CD4-positive, CD25-positive, alpha-beta regulatory T cell (primary cell): ENCODE results near the gene TENM4. TPM values are rescaled to one million over a fixed set of nuclear protein-coding genes. Genes with fewer than 3 reads are reported as not detected.

Experiments
- ATAC-seq, 2 donors: fragments of 150-1000 bp; cut with Tn5 transposase; one replicate each; pipeline ENCODE4 v1.10.0; 2021; ENCODE audit warnings: low read depth in 2 of 2, moderate number of reproducible peaks in 2 of 2, moderate library complexity in 1 of 2
- DNase-seq, 3 donors: peaks; one replicate each; pipeline versions ENCODE4 v3.0.0 to v3.0.0-alpha.2; 2012 to 2022; ENCODE audit warnings: mixed read lengths in 1 of 3
- H3K27ac ChIP-seq: one replicate; pipeline ENCODE4 v1.7.0; 2013; ENCODE audit warnings: mild to moderate bottlenecking, low read length; ENCODE audit not compliant: insufficient read depth, poor library complexity, severe bottlenecking
- H3K27me3 ChIP-seq: one replicate; pipeline ENCODE4 v1.7.0; 2013; ENCODE audit warnings: low read length; ENCODE audit not compliant: control insufficient read depth, insufficient read depth
- H3K36me3 ChIP-seq: one replicate; pipeline ENCODE4 v1.7.0; 2013; ENCODE audit warnings: mild to moderate bottlenecking, low read length, moderate library complexity; ENCODE audit not compliant: control insufficient read depth, insufficient read depth
- H3K4me1 ChIP-seq: 2 replicates; pipeline ENCODE4 v1.7.0; 2013; ENCODE audit warnings: mild to moderate bottlenecking, low read length; ENCODE audit not compliant: insufficient read depth, control insufficient read depth, poor library complexity, severe bottlenecking
- H3K4me3 ChIP-seq: one replicate; pipeline ENCODE4 v1.7.0; 2013; ENCODE audit warnings: low read depth, mild to moderate bottlenecking, low read length, moderate library complexity
- H3K9me3 ChIP-seq, 2 experiments: 1 replicate in 1 of 2; 2 replicates in 1 of 2; pipeline ENCODE4 v1.7.0; 2013; ENCODE audit warnings: low read length in 2 of 2, mild to moderate bottlenecking in 1 of 2, moderate library complexity in 1 of 2; ENCODE audit not compliant: control insufficient read depth in 2 of 2
- H3K27ac Mint-ChIP-seq, 3 donors: one replicate each; pipeline ENCODE4 v1.8.0; 2020 to 2022; ENCODE audit warnings: mild to moderate bottlenecking in 3 of 3, mixed read lengths in 3 of 3, moderate library complexity in 2 of 3
- H3K27me3 Mint-ChIP-seq: one replicate; pipeline ENCODE4 v1.8.0; 2022; ENCODE audit warnings: mild to moderate bottlenecking, mixed read lengths
- H3K36me3 Mint-ChIP-seq: one replicate; pipeline ENCODE4 v1.8.0; 2020; ENCODE audit warnings: mixed read lengths
- H3K4me1 Mint-ChIP-seq, 4 donors: one replicate each; pipeline ENCODE4 v1.8.0; 2020 to 2022; ENCODE audit warnings: mixed read lengths in 4 of 4, mild to moderate bottlenecking in 1 of 4
- H3K4me3 Mint-ChIP-seq, 4 donors: one replicate each; pipeline ENCODE4 v1.8.0; 2020 to 2022; ENCODE audit warnings: mild to moderate bottlenecking in 4 of 4, mixed read lengths in 4 of 4, moderate library complexity in 3 of 4
- H3K9me3 Mint-ChIP-seq, 7 donors: one replicate each; pipeline ENCODE4 v1.8.0; 2020 to 2022; ENCODE audit warnings: mixed read lengths in 7 of 7, mild to moderate bottlenecking in 3 of 7, moderate library complexity in 2 of 7
- polyA plus RNA-seq, 4 donors: library from polyadenylated mRNA; unstranded; fragments of 300-500 nt; fragmentation: Illumina TruSeq; gene quantifications; one replicate each; pipeline ENCODE4 v1.2.3, GENCODE V29; 2021
- total RNA-seq: library from RNA; stranded (reverse); gene quantifications from one replicate; pipeline ENCODE4 v1.2.3, GENCODE V29; 2022

The TENM4 gene
- total and polyA plus RNA-seq, 5 donors from 2014 or later, result 0.02 TPM; not detected in 4

- no peak overlapping the region for H3K27ac Mint-ChIP-seq
- H3K9me3 ChIP-seq, result no peaks in the 10 kb centered on the region
- no peaks in the 10 kb centered on the region for H3K27me3 ChIP-seq
- H3K27ac ChIP-seq, result no peak overlapping the region
- H3K27me3 Mint-ChIP-seq, result no peaks in the 10 kb centered on the region
- H3K4me1 Mint-ChIP-seq, result no peaks in the 10 kb centered on the region
- no peak overlapping the region for H3K4me3 Mint-ChIP-seq
- peaks cover 0 to 4% (median 0%) of the 10 kb centered on the region in 7 donors for H3K9me3 Mint-ChIP-seq
- DNase-seq (no peak), ATAC-seq (no peak)
- peaks cover 3% of the 10 kb centered on the region for H3K36me3 Mint-ChIP-seq
- no peaks in the 10 kb centered on the region for H3K4me1 ChIP-seq
- no peak overlapping the region for H3K4me3 ChIP-seq
- no peaks in the 10 kb centered on the region for H3K36me3 ChIP-seq
Observed at GRCh38 chr11:79427611-79428327, 13.1 kb downstream of the TENM4 start.

- no peaks in the 10 kb centered on the region for H3K27me3 ChIP-seq
- Mint-ChIP-seq H3K9me3 (peaks cover 0 to 4% (median 0%) of the 10 kb centered on the region in 7 donors), H3K4me3 (no peak overlapping the region), H3K27me3 (no peaks in the 10 kb centered on the region), H3K27ac (no peak overlapping the region), H3K4me1 (no peaks in the 10 kb centered on the region), H3K36me3 (peaks cover 3% of the 10 kb centered on the region)
- no peaks in the 10 kb centered on the region for H3K9me3 ChIP-seq
- H3K4me1 ChIP-seq, result no peaks in the 10 kb centered on the region
- no peak overlapping the region for H3K27ac ChIP-seq
- DNase-seq, result no peak
- ATAC-seq, result no peak
- H3K36me3 ChIP-seq, result no peaks in the 10 kb centered on the region
- H3K4me3 ChIP-seq, result no peak overlapping the region
Observed at GRCh38 chr11:79427126-79427525, 13.7 kb downstream of the TENM4 start.

GRCh38 chr11:79425463-79425862 lies 15.4 kb downstream of the TENM4 start:
- Histone ChIP-seq H3K27ac (no peak overlapping the region), H3K4me1 (no peaks in the 10 kb centered on the region), H3K27me3 (no peaks in the 10 kb centered on the region), H3K9me3 (no peaks in the 10 kb centered on the region), H3K4me3 (no peak overlapping the region), H3K36me3 (no peaks in the 10 kb centered on the region)
- ATAC-seq (no peak), DNase-seq (no peak)
- no peak overlapping the region for H3K4me3 Mint-ChIP-seq
- peaks cover 0 to 1% (median 0%) of the 10 kb centered on the region in 7 donors for H3K9me3 Mint-ChIP-seq
- no peaks in the 10 kb centered on the region for H3K27me3 Mint-ChIP-seq
- H3K36me3 Mint-ChIP-seq, result peaks cover 3% of the 10 kb centered on the region
- H3K4me1 Mint-ChIP-seq, result no peaks in the 10 kb centered on the region
- H3K27ac Mint-ChIP-seq, result no peak overlapping the region

DNA sequence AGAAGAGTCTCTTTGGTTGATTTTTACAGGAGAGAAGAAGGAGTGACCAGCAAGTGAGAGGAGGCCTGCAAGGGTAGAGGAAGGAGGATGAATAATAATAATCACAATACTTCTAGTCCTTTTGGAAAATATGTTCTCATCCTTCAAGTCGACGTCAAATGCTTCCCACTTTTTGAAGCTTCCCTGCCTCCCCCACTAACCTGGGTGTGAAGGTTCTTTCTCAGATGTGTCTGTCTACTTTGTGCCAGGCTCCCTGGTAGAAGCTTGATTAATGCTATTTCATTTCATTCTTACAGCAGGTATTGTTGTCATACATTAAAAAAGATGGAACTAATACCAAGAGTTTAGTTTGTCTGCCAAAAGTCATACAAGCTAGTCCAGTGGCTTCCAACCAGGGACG lies 17.1 kb downstream of the TENM4 start:
- Mint-ChIP-seq H3K4me1 (no peaks in the 10 kb centered on the region), H3K4me3 (no peak overlapping the region), H3K9me3 (peaks cover 0 to 1% (median 0%) of the 10 kb centered on the region in 7 donors), H3K36me3 (peaks cover 3% of the 10 kb centered on the region), H3K27ac (no peak overlapping the region), H3K27me3 (no peaks in the 10 kb centered on the region)
- peaks cover 2% of the 10 kb centered on the region for H3K27me3 ChIP-seq
- no peak for DNase-seq
- H3K4me1 ChIP-seq, result no peaks in the 10 kb centered on the region
- no peak overlapping the region for H3K27ac ChIP-seq
- no peak overlapping the region for H3K4me3 ChIP-seq
- no peaks in the 10 kb centered on the region for H3K36me3 ChIP-seq
- no peak for ATAC-seq
- H3K9me3 ChIP-seq, result no peaks in the 10 kb centered on the region

- peaks cover 2% of the 10 kb centered on the region for H3K27me3 ChIP-seq
- no peaks in the 10 kb centered on the region for H3K36me3 ChIP-seq
- H3K4me1 ChIP-seq, result no peaks in the 10 kb centered on the region
- H3K27me3 Mint-ChIP-seq, result no peaks in the 10 kb centered on the region
- no peak for ATAC-seq
- no peak overlapping the region for H3K27ac Mint-ChIP-seq
- H3K4me1 Mint-ChIP-seq, result no peaks in the 10 kb centered on the region
- H3K9me3 Mint-ChIP-seq, result peaks cover 0 to 2% (median 0%) of the 10 kb centered on the region in 7 donors
- no peak overlapping the region for H3K4me3 ChIP-seq
- no peak overlapping the region for H3K4me3 Mint-ChIP-seq
- no peak overlapping the region for H3K27ac ChIP-seq
- DNase-seq, result no peak
- H3K36me3 Mint-ChIP-seq, result peaks cover 3% of the 10 kb centered on the region
- H3K9me3 ChIP-seq, result no peaks in the 10 kb centered on the region
Observed at GRCh38 chr11:79422866-79423265, 18.0 kb downstream of the TENM4 start.

DNA sequence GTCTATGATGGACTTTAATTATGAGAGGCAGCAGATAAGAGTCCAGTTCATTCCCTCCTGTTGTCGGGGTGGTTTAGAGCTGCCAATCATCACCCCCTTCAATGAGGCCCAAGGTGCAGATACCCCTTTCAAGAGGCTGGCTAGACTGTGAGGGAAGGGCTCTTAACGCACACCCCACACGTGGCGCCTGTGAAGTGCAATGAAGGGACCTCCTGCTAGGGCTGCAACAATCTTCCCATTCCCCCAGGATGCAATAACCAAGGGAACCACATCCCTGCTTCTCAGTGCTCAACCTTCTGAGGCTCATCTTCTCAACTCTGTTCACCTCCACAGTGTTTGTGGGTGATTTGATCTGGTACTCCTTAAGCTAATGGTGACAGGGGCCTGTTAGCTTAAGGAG lies 19.0 kb downstream of the TENM4 start:
- ATAC-seq, result no peak
- Mint-ChIP-seq H3K27me3 (no peaks in the 10 kb centered on the region), H3K27ac (no peak overlapping the region), H3K9me3 (peaks cover 0 to 2% (median 0%) of the 10 kb centered on the region in 7 donors), H3K4me1 (no peaks in the 10 kb centered on the region), H3K4me3 (no peak overlapping the region), H3K36me3 (peaks cover 3% of the 10 kb centered on the region)
- no peaks in the 10 kb centered on the region for H3K36me3 ChIP-seq
- no peak overlapping the region for H3K4me3 ChIP-seq
- H3K9me3 ChIP-seq, result no peaks in the 10 kb centered on the region
- no peaks in the 10 kb centered on the region for H3K4me1 ChIP-seq
- DNase-seq, result no peak
- no peak overlapping the region for H3K27ac ChIP-seq
- H3K27me3 ChIP-seq, result peaks cover 2% of the 10 kb centered on the region

DNA sequence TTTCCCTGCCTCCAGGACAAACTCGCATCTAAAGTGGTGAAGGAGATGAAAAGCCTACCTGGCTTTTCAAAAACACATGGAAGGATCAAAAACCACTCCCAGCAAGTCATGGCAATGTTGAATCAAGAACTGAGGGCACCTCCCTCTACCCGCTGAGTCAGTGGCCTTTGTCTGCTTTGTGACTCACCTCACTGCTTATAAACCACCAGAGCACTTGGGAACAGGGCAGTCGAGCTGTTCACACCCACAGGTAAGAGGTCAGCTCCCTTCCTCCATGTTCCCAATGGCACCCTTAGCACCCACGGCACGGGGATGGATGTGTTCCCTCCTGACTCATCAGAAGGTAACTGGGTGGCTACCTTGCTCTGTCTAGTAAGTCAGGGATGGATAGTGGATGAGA lies 21.7 kb downstream of the TENM4 start:
- H3K9me3 Mint-ChIP-seq, result peaks cover 0 to 2% (median 0%) of the 10 kb centered on the region in 7 donors

GRCh38 chr11:79418241-79418640 lies 22.6 kb downstream of the TENM4 start:
- no peak for ATAC-seq
- Histone ChIP-seq H3K9me3 (no peaks in the 10 kb centered on the region), H3K27me3 (peaks cover 2% of the 10 kb centered on the region), H3K4me3 (no peak overlapping the region), H3K36me3 (no peaks in the 10 kb centered on the region), H3K27ac (no peak overlapping the region), H3K4me1 (no peaks in the 10 kb centered on the region)
- no peak for DNase-seq
- H3K4me3 Mint-ChIP-seq, result no peak overlapping the region
- peaks cover 0 to 2% (median 0%) of the 10 kb centered on the region in 7 donors for H3K9me3 Mint-ChIP-seq
- no peaks in the 10 kb centered on the region for H3K4me1 Mint-ChIP-seq
- H3K36me3 Mint-ChIP-seq, result no peaks in the 10 kb centered on the region
- H3K27me3 Mint-ChIP-seq, result no peaks in the 10 kb centered on the region
- no peak overlapping the region for H3K27ac Mint-ChIP-seq

More for the DNA sequence above, 21.7 kb downstream of the TENM4 start:
- no peaks in the 10 kb centered on the region for H3K36me3 ChIP-seq
- no peaks in the 10 kb centered on the region for H3K27me3 Mint-ChIP-seq
- H3K9me3 ChIP-seq, result no peaks in the 10 kb centered on the region
- no peaks in the 10 kb centered on the region for H3K4me1 Mint-ChIP-seq
- no peaks in the 10 kb centered on the region for H3K36me3 Mint-ChIP-seq
- H3K4me1 ChIP-seq, result no peaks in the 10 kb centered on the region
- no peak overlapping the region for H3K27ac Mint-ChIP-seq
- H3K4me3 ChIP-seq, result no peak overlapping the region
- ATAC-seq, result no peak
- no peak overlapping the region for H3K27ac ChIP-seq
- H3K27me3 ChIP-seq, result peaks cover 2% of the 10 kb centered on the region
- DNase-seq, result no peak
- H3K4me3 Mint-ChIP-seq, result no peak overlapping the region
